ENCODE measurements around the gene CA5A.
"Not testable (repeated sequence)": the region's sequence is repeated elsewhere in the genome, so short reads cannot be mapped to it uniquely, and the experiment has no call there.

- TF ChIP-seq POLR2A (IDR thresholded peaks at IDR 0.05; ENCODE audit: low read depth, low read length); POLR2AphosphoS5 (IDR thresholded peaks at IDR 0.05; ENCODE audit: low read depth, low read length); TAF1 (IDR thresholded peaks at IDR 0.05; ENCODE audit: borderline replicate concordance, low read depth, low read length): not testable (repeated sequence)
These were observed 74.8 kb downstream of the CA5A start for GRCh38 chr16:87861300-87862099.
